GM12878 (cell line): ENCODE measurements around the gene ERP44. TPM values are rescaled to one million over a fixed set of nuclear protein-coding genes. Genes with fewer than 3 reads are reported as not detected.

Experiments
- ATAC-seq: fragments of 200-7000 bp; cut with Tn5 transposase; 3 replicates; pipeline ENCODE4 v1.9.1; 2020; ENCODE audit warnings: mild to moderate bottlenecking, moderate library complexity
- BruUV-seq: library from RNA; stranded (reverse); fragments of 400-500 nt; replicated peaks from 2 replicates; lab custom pipeline; 2021; lab: Mats Ljungman, UMichigan
- CTCF ChIA-PET: fragments of 300-600 bp; sonication (Branson Sonifier 250); formaldehyde crosslinking; extraction: SDS; loops from one replicate; lab custom pipeline; 2021; ENCODE audit warnings: inconsistent platforms; lab: Yijun Ruan, JAX
- POLR2A ChIA-PET: fragments of 350-600 bp; formaldehyde crosslinking; extraction: SDS; loops from one replicate; lab custom pipeline; 2021; ENCODE audit warnings: inconsistent platforms; lab: Charles Lee
- RAD21 ChIA-PET: fragments of 300-600 bp; sonication (Branson Sonifier 250); formaldehyde crosslinking; loops from one replicate; lab custom pipeline; 2023; ENCODE audit warnings: antibody characterized with exemption; ENCODE audit not compliant: unreplicated experiment; lab: Charles Lee
- SMC1A ChIA-PET: fragments of 300-600 bp; sonication (Branson Sonifier 250); formaldehyde crosslinking; loops from one replicate; lab custom pipeline; 2023; ENCODE audit not compliant: unreplicated experiment, uncharacterized antibody; lab: Charles Lee
- DNase-seq: peaks from one replicate; pipeline ENCODE4 v3.0.0-alpha.2; 2011; ENCODE audit warnings: low read depth, low spot score
- FAIRE-seq: peaks from 3 replicates; lab custom pipeline; 2011; peaks lifted over from hg19 to GRCh38; lab: Jason Lieb, UNC
- H2AFZ ChIP-seq: 2 replicates; pipeline ENCODE4 v1.6.0; 2011; ENCODE audit warnings: low read depth, low read length, control low read depth; ENCODE audit not compliant: control insufficient read depth
- H3K27ac ChIP-seq: 2 replicates; pipeline ENCODE4 v1.5.1; 2011; ENCODE audit warnings: control low read depth; ENCODE audit not compliant: control insufficient read depth, insufficient read depth
- H3K27me3 ChIP-seq, 2 experiments: replicated peaks in 1 of 2; 2 replicates each; pipeline versions ENCODE4 v1.6.0 to v1.6.1; 2011; ENCODE audit warnings: low read length in 1 of 2; ENCODE audit not compliant: control insufficient read depth in 2 of 2, insufficient read depth in 2 of 2
- H3K36me3 ChIP-seq, 2 experiments: 2 replicates each; pipeline ENCODE4 v1.5.1; 2011; ENCODE audit warnings: low read length in 1 of 2; ENCODE audit not compliant: control insufficient read depth in 2 of 2, insufficient read depth in 2 of 2
- H3K4me1 ChIP-seq: 2 replicates; pipeline ENCODE4 v1.6.1; 2011; ENCODE audit warnings: mild to moderate bottlenecking, low read length, moderate library complexity, mixed read lengths; ENCODE audit not compliant: control insufficient read depth, insufficient read depth
- H3K4me2 ChIP-seq: 2 replicates; pipeline ENCODE4 v1.6.0; 2011; ENCODE audit warnings: control low read depth; ENCODE audit not compliant: control insufficient read depth, insufficient read depth
- H3K4me3 ChIP-seq: fragments of 200-600 bp; sonication (generic); 2 replicates; pipeline ENCODE4 v1.5.1; 2016
- H3K79me2 ChIP-seq: 2 replicates; pipeline ENCODE4 v1.6.0; 2011; ENCODE audit warnings: low read length; ENCODE audit not compliant: control insufficient read depth, insufficient read depth
- H3K9ac ChIP-seq: 2 replicates; pipeline ENCODE4 v1.8.0; 2011; ENCODE audit warnings: low read length, control low read depth, mixed read lengths; ENCODE audit not compliant: control insufficient read depth, insufficient read depth
- H3K9me3 ChIP-seq: replicated peaks from 3 replicates; pipeline ENCODE4 v1.5.1; 2011; ENCODE audit warnings: mild to moderate bottlenecking, low read length; ENCODE audit not compliant: control insufficient read depth, insufficient read depth
- H4K20me1 ChIP-seq: 2 replicates; pipeline ENCODE4 v1.6.0; 2011; ENCODE audit not compliant: control insufficient read depth, insufficient read depth
- BCL11A ChIP-seq: IDR thresholded peaks from 2 replicates; pipeline ENCODE4 v1.6.1; 2011; ENCODE audit warnings: low read depth, low read length
- KLF5 ChIP-seq: fragments of 450-650 bp; IDR thresholded peaks from 2 replicates; pipeline ENCODE4 v1.6.1; 2014; ENCODE audit warnings: mild to moderate bottlenecking; ENCODE audit not compliant: partially characterized antibody
- SMAD5 ChIP-seq: IDR thresholded peaks from 2 replicates; pipeline ENCODE4 v1.6.1; 2016; ENCODE audit warnings: antibody characterized with exemption, low read depth
- YY1 ChIP-seq: IDR thresholded peaks from 2 replicates; pipeline ENCODE4 v1.6.1; 2011; ENCODE audit warnings: low read depth, mild to moderate bottlenecking, low read length
- WGBS: methylation state at CpG from one replicate; pipeline ENCODE4 v1.1.6; 2016; ENCODE audit warnings: low lambda C conversion rate; ENCODE audit not compliant: insufficient replicate concordance, insufficient coverage; ENCODE audit errors: missing lambda C conversion rate; 5-methylcytosine and 5-hydroxymethylcytosine counted together
- in situ Hi-C: fragments of 300-500 bp; cut with MboI; formaldehyde crosslinking; loops from 9 replicates; pipeline ENCODE4 v1.14.3; 2018; ENCODE audit warnings: mixed read lengths
- intact Hi-C: fragments of 100-400 bp; cut with micrococcal nuclease; formaldehyde crosslinking; loops from one replicate; pipeline ENCODE4 v1.14.2; 2022; ENCODE audit not compliant: unreplicated experiment
- polyA plus RNA-seq, 11 experiments: library from polyadenylated mRNA; depleted of rRNA in 4 of 11; unstranded in 6 of 11; stranded (reverse) in 5 of 11; fragments of >200 nt; fragmentation: Nextera tagmentation in 4 of 11; fragmentation: Illumina TruSeq in 1 of 11; extraction: Ambion mirVana in 4 of 11; extraction: Trizol in 1 of 11; gene quantifications; 1 replicate in 1 of 11; 2 replicates in 10 of 11; pipeline versions ENCODE4 v1.2.1 to v1.2.3, GENCODE V29; 2011 to 2016; ENCODE audit warnings: inconsistent platforms in 2 of 11, missing spikeins in 2 of 11, low read depth in 1 of 11
- total RNA-seq, 4 experiments: library from RNA; depleted of rRNA in 3 of 4; stranded (reverse); fragments of >200 nt in 3 of 4; fragmentation: Illumina TruSeq in 1 of 4; extraction: Trizol in 1 of 4; gene quantifications; 2 replicates each; pipeline versions ENCODE4 v1.2.1 to v1.2.3, GENCODE V29; 2013 to 2021
- TF ChIP-seq, protein P1 (sequence below): IDR thresholded peaks from 2 replicates; pipeline ENCODE4 v1.6.1; 2011; ENCODE audit warnings: mild to moderate bottlenecking, low read depth, low read length, moderate library complexity; ENCODE audit not compliant: insufficient replicate concordance
- TF ChIP-seq, protein P2 (sequence below): fragments of 450-650 bp; IDR thresholded peaks from 2 replicates; pipeline ENCODE4 v1.6.1; 2017; ENCODE audit warnings: borderline replicate concordance

The ERP44 gene
- total and polyA plus RNA-seq, 10 of the 15 experiments (the other 5 are each of a cell fraction or from before 2014, with no cell fraction given), result 11.5 to 52.4 (median 20.2) TPM

DNA sequence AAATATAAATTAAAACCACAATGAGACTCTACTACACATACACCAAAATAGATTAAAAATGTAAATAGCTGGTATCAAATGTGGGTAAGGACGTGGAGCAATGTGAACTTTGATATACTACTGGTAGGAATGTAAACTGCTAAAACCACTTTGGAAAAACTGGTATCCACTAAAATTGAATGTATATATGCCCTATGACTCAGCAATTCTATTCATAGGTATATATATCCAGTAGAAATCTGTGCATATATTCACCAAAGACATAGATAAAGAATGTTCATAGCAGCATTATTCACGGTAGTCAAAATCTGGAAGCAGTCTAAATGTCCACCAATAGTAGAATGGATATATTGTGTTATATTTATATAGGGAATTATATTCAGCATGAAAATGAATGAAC is 85.2 kb downstream of the ERP44 start:
- Histone ChIP-seq H3K9me3 (no peaks in the 10 kb centered on the region; the same call in 2 of the 3 replicates), H3K9ac (no peak overlapping the region), H3K27me3 (no peaks in the 10 kb centered on the region), H3K36me3 (peaks cover 0 to 18% of the 10 kb centered on the region in 2 experiments; a peak in 3 of 4 replicates), H3K27ac (no peak overlapping the region), H2AFZ (no peak overlapping the region), H3K4me2 (no peak overlapping the region), H3K79me2 (no peaks in the 10 kb centered on the region), H3K4me1 (no peaks in the 10 kb centered on the region), H3K4me3 (no peak overlapping the region), H4K20me1 (no peaks in the 10 kb centered on the region)
- DNase-seq (no peak), FAIRE-seq (no peak), ATAC-seq (no peak)
- ChIA-PET CTCF (interaction anchor here (0.6 to 2.3 kb wide), 13 partner anchors 8 to 849 kb away, joined by 3 to 13 read pairs (median 4); no protein-coding TSS in a partner anchor), SMC1A (interaction anchor here (0.6 to 4.9 kb wide), 13 partner anchors 14 to 1007 kb away, joined by 3 to 18 read pairs (median 4); partner anchors contain the start of gene STX17), RAD21 (interaction anchor here (1.2 to 2.4 kb wide), 2 partner anchors 194 to 829 kb away, joined by 3 to 5 read pairs; no protein-coding TSS in a partner anchor), POLR2A (interaction anchor here (0.6 kb wide), 1 partner anchor 99 kb away, joined by 3 read pairs; no protein-coding TSS in a partner anchor)
- WGBS, result 89% methylated on average over 2 of the region's 2 CpGs
- no TSS peak for BruUV-seq
- in situ Hi-C loops (loop anchor here (5.0 to 25.0 kb wide), 3 partner anchors 201 to 831 kb away; partner anchors contain the start of genes CAVIN4 and NR4A3), intact Hi-C loops (loop anchor here (5.0 kb wide), 2 partner anchors 831 to 851 kb away; no protein-coding TSS in a partner anchor)
- no peak for TF ChIP-seq SMAD5
- no peak for TF ChIP-seq KLF5
- TF ChIP-seq, protein P1, sequence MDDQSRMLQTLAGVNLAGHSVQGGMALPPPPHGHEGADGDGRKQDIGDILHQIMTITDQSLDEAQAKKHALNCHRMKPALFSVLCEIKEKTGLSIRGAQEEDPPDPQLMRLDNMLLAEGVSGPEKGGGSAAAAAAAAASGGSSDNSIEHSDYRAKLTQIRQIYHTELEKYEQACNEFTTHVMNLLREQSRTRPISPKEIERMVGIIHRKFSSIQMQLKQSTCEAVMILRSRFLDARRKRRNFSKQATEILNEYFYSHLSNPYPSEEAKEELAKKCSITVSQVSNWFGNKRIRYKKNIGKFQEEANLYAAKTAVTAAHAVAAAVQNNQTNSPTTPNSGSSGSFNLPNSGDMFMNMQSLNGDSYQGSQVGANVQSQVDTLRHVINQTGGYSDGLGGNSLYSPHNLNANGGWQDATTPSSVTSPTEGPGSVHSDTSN, result no peak
- TF ChIP-seq, protein P2, sequence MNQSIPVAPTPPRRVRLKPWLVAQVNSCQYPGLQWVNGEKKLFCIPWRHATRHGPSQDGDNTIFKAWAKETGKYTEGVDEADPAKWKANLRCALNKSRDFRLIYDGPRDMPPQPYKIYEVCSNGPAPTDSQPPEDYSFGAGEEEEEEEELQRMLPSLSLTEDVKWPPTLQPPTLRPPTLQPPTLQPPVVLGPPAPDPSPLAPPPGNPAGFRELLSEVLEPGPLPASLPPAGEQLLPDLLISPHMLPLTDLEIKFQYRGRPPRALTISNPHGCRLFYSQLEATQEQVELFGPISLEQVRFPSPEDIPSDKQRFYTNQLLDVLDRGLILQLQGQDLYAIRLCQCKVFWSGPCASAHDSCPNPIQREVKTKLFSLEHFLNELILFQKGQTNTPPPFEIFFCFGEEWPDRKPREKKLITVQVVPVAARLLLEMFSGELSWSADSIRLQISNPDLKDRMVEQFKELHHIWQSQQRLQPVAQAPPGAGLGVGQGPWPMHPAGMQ, result no peak
- no peak for TF ChIP-seq YY1
- no peak for TF ChIP-seq BCL11A
